ENCODE data around the gene SLC2A4RG.

DNA sequence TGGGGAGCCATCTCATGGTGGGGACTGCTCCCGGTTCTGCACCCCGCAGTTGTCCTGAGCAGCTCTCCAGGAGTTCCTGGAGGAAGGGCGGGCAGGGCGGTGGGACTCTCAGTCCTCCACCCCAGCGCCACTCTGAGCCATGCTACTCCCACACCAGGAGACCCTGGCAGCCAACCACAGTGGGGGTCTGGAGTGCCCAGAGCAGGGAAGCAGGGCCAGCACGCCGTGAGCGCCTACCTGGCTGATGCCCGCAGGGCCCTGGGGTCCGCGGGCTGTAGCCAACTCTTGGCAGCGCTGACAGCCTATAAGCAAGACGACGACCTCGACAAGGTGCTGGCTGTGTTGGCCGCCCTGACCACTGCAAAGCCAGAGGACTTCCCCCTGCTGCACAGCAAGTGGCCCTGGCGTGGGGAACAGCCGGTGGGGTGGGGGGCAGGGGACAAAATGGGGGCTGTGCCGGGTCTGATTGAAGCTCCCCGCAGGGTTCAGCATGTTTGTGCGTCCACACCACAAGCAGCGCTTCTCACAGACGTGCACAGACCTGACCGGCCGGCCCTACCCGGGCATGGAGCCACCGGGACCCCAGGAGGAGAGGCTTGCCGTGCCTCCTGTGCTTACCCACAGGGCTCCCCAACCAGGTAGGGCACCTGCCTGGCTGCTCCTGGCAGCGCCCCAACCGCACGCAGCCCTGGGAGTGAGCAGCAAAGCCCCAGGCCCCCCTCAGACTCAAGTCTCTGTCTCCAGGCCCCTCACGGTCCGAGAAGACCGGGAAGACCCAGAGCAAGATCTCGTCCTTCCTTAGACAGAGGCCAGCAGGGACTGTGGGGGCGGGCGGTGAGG is 44.8 kb upstream of the SLC2A4RG start:
- no peak for TF ChIP-seq EP300 (IDR thresholded peaks at IDR 0.05)
- TF ChIP-seq, protein P1, sequence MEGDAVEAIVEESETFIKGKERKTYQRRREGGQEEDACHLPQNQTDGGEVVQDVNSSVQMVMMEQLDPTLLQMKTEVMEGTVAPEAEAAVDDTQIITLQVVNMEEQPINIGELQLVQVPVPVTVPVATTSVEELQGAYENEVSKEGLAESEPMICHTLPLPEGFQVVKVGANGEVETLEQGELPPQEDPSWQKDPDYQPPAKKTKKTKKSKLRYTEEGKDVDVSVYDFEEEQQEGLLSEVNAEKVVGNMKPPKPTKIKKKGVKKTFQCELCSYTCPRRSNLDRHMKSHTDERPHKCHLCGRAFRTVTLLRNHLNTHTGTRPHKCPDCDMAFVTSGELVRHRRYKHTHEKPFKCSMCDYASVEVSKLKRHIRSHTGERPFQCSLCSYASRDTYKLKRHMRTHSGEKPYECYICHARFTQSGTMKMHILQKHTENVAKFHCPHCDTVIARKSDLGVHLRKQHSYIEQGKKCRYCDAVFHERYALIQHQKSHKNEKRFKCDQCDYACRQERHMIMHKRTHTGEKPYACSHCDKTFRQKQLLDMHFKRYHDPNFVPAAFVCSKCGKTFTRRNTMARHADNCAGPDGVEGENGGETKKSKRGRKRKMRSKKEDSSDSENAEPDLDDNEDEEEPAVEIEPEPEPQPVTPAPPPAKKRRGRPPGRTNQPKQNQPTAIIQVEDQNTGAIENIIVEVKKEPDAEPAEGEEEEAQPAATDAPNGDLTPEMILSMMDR (IDR thresholded peaks at IDR 0.05): no peak
